ENCODE results near the gene NARS2. TPM values are rescaled to one million over a fixed set of nuclear protein-coding genes. Genes with fewer than 3 reads are reported as not detected.

NARS2 gene
- total and polyA plus RNA-seq, 9 of the 15 experiments (the other 6 are each of a cell fraction or from before 2014, with no cell fraction given), result 26.8 to 48.0 (median 34.2) TPM

- TF ChIP-seq, protein P1, sequence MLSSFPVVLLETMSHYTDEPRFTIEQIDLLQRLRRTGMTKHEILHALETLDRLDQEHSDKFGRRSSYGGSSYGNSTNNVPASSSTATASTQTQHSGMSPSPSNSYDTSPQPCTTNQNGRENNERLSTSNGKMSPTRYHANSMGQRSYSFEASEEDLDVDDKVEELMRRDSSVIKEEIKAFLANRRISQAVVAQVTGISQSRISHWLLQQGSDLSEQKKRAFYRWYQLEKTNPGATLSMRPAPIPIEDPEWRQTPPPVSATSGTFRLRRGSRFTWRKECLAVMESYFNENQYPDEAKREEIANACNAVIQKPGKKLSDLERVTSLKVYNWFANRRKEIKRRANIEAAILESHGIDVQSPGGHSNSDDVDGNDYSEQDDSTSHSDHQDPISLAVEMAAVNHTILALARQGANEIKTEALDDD (IDR thresholded peaks at IDR 0.05), result no peak
These were observed 160.2 kb downstream of the NARS2 start (continued) for GRCh38 chr11:78414321-78415051.

DNA sequence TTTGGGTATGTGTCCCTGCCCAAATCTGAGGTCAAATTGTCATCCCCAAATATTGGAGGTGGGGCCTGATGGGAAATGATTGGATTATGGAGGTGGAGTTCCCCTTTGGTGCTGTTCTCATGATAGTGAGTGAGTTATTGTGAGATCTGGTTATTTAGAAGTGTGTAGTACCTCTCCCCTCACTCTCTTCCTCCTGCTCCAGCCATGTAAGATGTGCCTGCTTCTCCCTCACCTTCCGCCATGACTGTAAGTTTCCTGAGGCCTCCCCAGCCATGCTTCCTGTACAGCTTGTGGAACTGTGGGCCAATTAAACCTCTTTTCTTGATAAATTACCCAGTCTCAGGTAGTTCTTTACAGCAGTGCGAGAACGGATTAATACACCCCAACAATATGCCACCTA, 166.0 kb downstream of the NARS2 start:
- FAIRE-seq (no peak), DNase-seq (ENCODE audit: extremely low read depth in 1 of 4, low spot score in 3 of 4) (no peak), ATAC-seq (no peak)
- H4K20me1 ChIP-seq (replicated peaks; ENCODE audit: control insufficient read depth, insufficient read depth, low read length), result no peaks in the 10 kb centered on the region
- H3K4me1 ChIP-seq (replicated peaks in 1 of 2; ENCODE audit: control insufficient read depth in 2 of 2, insufficient read depth in 2 of 2, low read length in 2 of 2), result peaks cover 6 to 11% of the 10 kb centered on the region in 2 experiments
- WGBS (ENCODE audit: insufficient coverage, low coverage, missing lambda C conversion rate), result 93% methylated on average over 3 of the region's 3 CpGs
- peaks cover 20% of the 10 kb centered on the region; the same call in 2 of the 3 replicates for H3K36me3 ChIP-seq (ENCODE audit: control insufficient read depth, insufficient read depth, low read length)
- H3K27me3 ChIP-seq (ENCODE audit: control insufficient read depth in 2 of 2, insufficient read depth in 2 of 2, low read length in 2 of 2), result no peaks in the 10 kb centered on the region
- no peak overlapping the region for H3K9ac ChIP-seq (ENCODE audit: insufficient read depth in 1 of 2, low read depth in 2 of 2, low read length in 2 of 2)
- H2AFZ ChIP-seq (ENCODE audit: low read depth, low read length), result no peak overlapping the region
- intact Hi-C loops (cut with micrococcal nuclease) (no loop called here), in situ Hi-C loops (cut with MboI) (no loop called here)
- no peak overlapping the region for H3K4me3 ChIP-seq
- ChIA-PET CTCF (ENCODE audit: low intra/inter-chr PET ratio) (no interaction called here), POLR2A (no interaction called here)
- no peak overlapping the region for H3K27ac ChIP-seq (ENCODE audit: extremely low read depth, low read depth, low read length)
- H3K4me2 ChIP-seq (ENCODE audit: insufficient read depth, low read length), result no peak overlapping the region
- no TSS peak for BruUV-seq (replicated peaks)
- H3K79me2 ChIP-seq (ENCODE audit: control insufficient read depth, insufficient read depth, low read length), result peaks cover 93% of the 10 kb centered on the region
- H3K9me3 ChIP-seq (replicated peaks; ENCODE audit: control insufficient read depth, insufficient read depth, low read depth, low read length), result no peaks in the 10 kb centered on the region; the same call in 1 of the 2 replicates
- H3K9me1 ChIP-seq (ENCODE audit: control insufficient read depth, insufficient read depth, low read length), result no peaks in the 10 kb centered on the region
- TF ChIP-seq GTF2F1 (IDR thresholded peaks at IDR 0.05; ENCODE audit: low read depth, low read length) (no peak), NBN (IDR thresholded peaks at IDR 0.05; ENCODE audit: low read depth) (no peak), ZNF316 (IDR thresholded peaks at IDR 0.05) (peak; percentile 31), MAFF (IDR thresholded peaks at IDR 0.05; ENCODE audit: low read length) (no peak), CC2D1A (IDR thresholded peaks at IDR 0.05) (peak; percentile 80; the same call in 1 of the 2 replicates), NKRF (IDR thresholded peaks at IDR 0.05; ENCODE audit: borderline replicate concordance) (no peak), RNF219 (CRISPR knock-in tag; IDR thresholded peaks at IDR 0.05) (no peak), GABPB1 (CRISPR knock-in tag; IDR thresholded peaks at IDR 0.05) (no peak), ZNF431 (CRISPR knock-in tag; IDR thresholded peaks at IDR 0.05) (peak; percentile 69; the same call in 1 of the 2 replicates), FOXK1 (CRISPR knock-in tag; IDR thresholded peaks at IDR 0.05; ENCODE audit: borderline replicate concordance) (no peak), POLR2AphosphoS5 (IDR thresholded peaks at IDR 0.05; ENCODE audit: control insufficient read depth, insufficient read depth, low read depth, low read length) (no peak)
- TF ChIP-seq, protein P2, sequence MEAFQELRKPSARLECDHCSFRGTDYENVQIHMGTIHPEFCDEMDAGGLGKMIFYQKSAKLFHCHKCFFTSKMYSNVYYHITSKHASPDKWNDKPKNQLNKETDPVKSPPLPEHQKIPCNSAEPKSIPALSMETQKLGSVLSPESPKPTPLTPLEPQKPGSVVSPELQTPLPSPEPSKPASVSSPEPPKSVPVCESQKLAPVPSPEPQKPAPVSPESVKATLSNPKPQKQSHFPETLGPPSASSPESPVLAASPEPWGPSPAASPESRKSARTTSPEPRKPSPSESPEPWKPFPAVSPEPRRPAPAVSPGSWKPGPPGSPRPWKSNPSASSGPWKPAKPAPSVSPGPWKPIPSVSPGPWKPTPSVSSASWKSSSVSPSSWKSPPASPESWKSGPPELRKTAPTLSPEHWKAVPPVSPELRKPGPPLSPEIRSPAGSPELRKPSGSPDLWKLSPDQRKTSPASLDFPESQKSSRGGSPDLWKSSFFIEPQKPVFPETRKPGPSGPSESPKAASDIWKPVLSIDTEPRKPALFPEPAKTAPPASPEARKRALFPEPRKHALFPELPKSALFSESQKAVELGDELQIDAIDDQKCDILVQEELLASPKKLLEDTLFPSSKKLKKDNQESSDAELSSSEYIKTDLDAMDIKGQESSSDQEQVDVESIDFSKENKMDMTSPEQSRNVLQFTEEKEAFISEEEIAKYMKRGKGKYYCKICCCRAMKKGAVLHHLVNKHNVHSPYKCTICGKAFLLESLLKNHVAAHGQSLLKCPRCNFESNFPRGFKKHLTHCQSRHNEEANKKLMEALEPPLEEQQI (IDR thresholded peaks at IDR 0.05), result peak; percentile 80; the same call in 1 of the 2 replicates

Data from K562 (cell line).